COLO668 (cell line): ENCODE data around the gene PACSIN2.

Experiments
- DNase-seq: peaks from one replicate; lab custom pipeline; 2025; ENCODE audit not compliant: unreplicated experiment; lab: John Stamatoyannopoulos, UW

Gene PACSIN2

GRCh38 chr22:42885446-42885845, 129.5 kb downstream of the PACSIN2 start:
- DNase-seq, result no peak

GRCh38 chr22:42884616-42885375, 130.2 kb downstream of the PACSIN2 start:
- no peak for DNase-seq

- DNase-seq, result no peak
Measured at GRCh38 chr22:42883970-42884369, 131.0 kb downstream of the PACSIN2 start.

- DNase-seq, result no peak
Measured at GRCh38 chr22:42883121-42883520, 131.8 kb downstream of the PACSIN2 start.

- peak; percentile 77 for DNase-seq
Measured at GRCh38 chr22:42881982-42882656, 132.8 kb downstream of the PACSIN2 start.

- DNase-seq, result no peak
Measured at GRCh38 chr22:42881298-42881697, 133.7 kb downstream of the PACSIN2 start.

- DNase-seq, result no peak
Measured at GRCh38 chr22:42880815-42881214, 134.1 kb downstream of the PACSIN2 start.

GRCh38 chr22:42879371-42880021, 135.5 kb downstream of the PACSIN2 start:
- DNase-seq, result peak; percentile 67

GRCh38 chr22:42878561-42879305, 136.2 kb downstream of the PACSIN2 start:
- DNase-seq, result no peak

GRCh38 chr22:42877597-42878340, 137.2 kb downstream of the PACSIN2 start:
- DNase-seq, result no peak

GRCh38 chr22:42877158-42877557, 137.8 kb downstream of the PACSIN2 start:
- DNase-seq, result no peak

GRCh38 chr22:42876041-42876440, 138.9 kb downstream of the PACSIN2 start:
- DNase-seq, result no peak

GRCh38 chr22:42874010-42874409, 140.9 kb downstream of the PACSIN2 start:
- DNase-seq, result no peak

GRCh38 chr22:42873356-42873755, 141.6 kb downstream of the PACSIN2 start:
- DNase-seq, result no peak

- no peak for DNase-seq
Measured at GRCh38 chr22:42872821-42873220, 142.1 kb downstream of the PACSIN2 start.

- no peak for DNase-seq
Measured at GRCh38 chr22:42871146-42872050, 143.6 kb downstream of the PACSIN2 start.

- DNase-seq, result no peak
Measured at GRCh38 chr22:42869888-42870480, 145.0 kb downstream of the PACSIN2 start.

GRCh38 chr22:42869463-42869862, 145.5 kb downstream of the PACSIN2 start:
- no peak for DNase-seq

- DNase-seq, result no peak
Measured at GRCh38 chr22:42868751-42869251, 146.1 kb downstream of the PACSIN2 start.
